HEK293T (cell line): Measurements from ENCODE around the gene RBFOX1.
A peak's percentile ranks its signal among the peaks of the same experiment; 100 is the strongest.

ENCODE experiments used
- CTCF ChIA-PET: fragments of 350-600 bp; formaldehyde crosslinking; extraction: SDS; loops from one replicate; lab custom pipeline; 2021; ENCODE audit warnings: antibody characterized with exemption, inconsistent platforms; lab: Yijun Ruan, JAX
- POLR2A ChIA-PET: fragments of 350-600 bp; formaldehyde crosslinking; extraction: SDS; loops from one replicate; lab custom pipeline; 2020; ENCODE audit warnings: antibody characterized with exemption, inconsistent platforms; lab: Yijun Ruan, JAX
- DNase-seq: peaks from one replicate; pipeline ENCODE4 v3.0.0; 2012; ENCODE audit warnings: mixed read lengths; ENCODE audit errors: extremely low spot score
- ARNT ChIP-seq: fragments of 450-650 bp; IDR thresholded peaks from 2 replicates; pipeline ENCODE4 v1.6.1; 2017; ENCODE audit warnings: mild to moderate bottlenecking
- BHLHE40 ChIP-seq: fragments of 450-650 bp; IDR thresholded peaks from 2 replicates; pipeline ENCODE4 v1.6.1; 2016; ENCODE audit warnings: mild to moderate bottlenecking, moderate library complexity, borderline replicate concordance
- CTBP1 ChIP-seq: fragments of 450-650 bp; IDR thresholded peaks from 2 replicates; pipeline ENCODE4 v1.6.1; 2016; ENCODE audit warnings: borderline replicate concordance
- ELF4 ChIP-seq: fragments of 450-650 bp; IDR thresholded peaks from 2 replicates; pipeline ENCODE4 v1.6.1; 2017; ENCODE audit warnings: antibody characterized with exemption
- FOXA1 ChIP-seq: fragments of 450-650 bp; IDR thresholded peaks from 2 replicates; pipeline ENCODE4 v1.6.1; 2016; ENCODE audit warnings: mild to moderate bottlenecking
- FOXK2 ChIP-seq: fragments of 450-650 bp; IDR thresholded peaks from 2 replicates; pipeline ENCODE4 v1.6.1; 2016; ENCODE audit warnings: mild to moderate bottlenecking
- FOXM1 ChIP-seq: fragments of 450-650 bp; IDR thresholded peaks from 2 replicates; pipeline ENCODE4 v1.6.1; 2017; ENCODE audit warnings: mild to moderate bottlenecking, borderline replicate concordance
- HDGF ChIP-seq: fragments of 450-650 bp; IDR thresholded peaks from 2 replicates; pipeline ENCODE4 v1.6.1; 2017; ENCODE audit warnings: antibody characterized with exemption, borderline replicate concordance
- L3MBTL2 ChIP-seq: fragments of 450-650 bp; conservative IDR thresholded peaks from 2 replicates; pipeline ENCODE4 v1.6.1; 2016; ENCODE audit warnings: mild to moderate bottlenecking
- LEF1 ChIP-seq: fragments of 450-650 bp; IDR thresholded peaks from 2 replicates; pipeline ENCODE4 v1.6.1; 2017; ENCODE audit warnings: mild to moderate bottlenecking, borderline replicate concordance
- NFRKB ChIP-seq: fragments of 450-650 bp; IDR thresholded peaks from 2 replicates; pipeline ENCODE4 v1.6.1; 2016; ENCODE audit warnings: mild to moderate bottlenecking, moderate library complexity
- PKNOX1 ChIP-seq: fragments of 450-650 bp; IDR thresholded peaks from 2 replicates; pipeline ENCODE4 v1.6.1; 2016
- SP1 ChIP-seq: fragments of 450-650 bp; IDR thresholded peaks from 2 replicates; pipeline ENCODE4 v1.6.1; 2017
- SUZ12 ChIP-seq: fragments of 450-650 bp; IDR thresholded peaks from 2 replicates; pipeline ENCODE4 v1.6.1; 2016; ENCODE audit warnings: mild to moderate bottlenecking
- TARDBP ChIP-seq: fragments of 450-650 bp; IDR thresholded peaks from 2 replicates; pipeline ENCODE4 v1.6.1; 2016
- ZNF384 ChIP-seq: fragments of 450-650 bp; IDR thresholded peaks from 2 replicates; pipeline ENCODE4 v1.6.1; 2016

Gene RBFOX1

GRCh38 chr16:7394720-7395336 is 62.2 kb downstream of the RBFOX1 start:
- CTCF ChIA-PET: no interaction called here
- TF ChIP-seq NFRKB: no peak
- no peak for TF ChIP-seq LEF1
- TF ChIP-seq TARDBP: no peak
- TF ChIP-seq SP1: no peak
- no peak for TF ChIP-seq CTBP1
- TF ChIP-seq FOXM1: no peak
- TF ChIP-seq BHLHE40: no peak
- POLR2A ChIA-PET: no interaction called here
- no peak for DNase-seq

DNA sequence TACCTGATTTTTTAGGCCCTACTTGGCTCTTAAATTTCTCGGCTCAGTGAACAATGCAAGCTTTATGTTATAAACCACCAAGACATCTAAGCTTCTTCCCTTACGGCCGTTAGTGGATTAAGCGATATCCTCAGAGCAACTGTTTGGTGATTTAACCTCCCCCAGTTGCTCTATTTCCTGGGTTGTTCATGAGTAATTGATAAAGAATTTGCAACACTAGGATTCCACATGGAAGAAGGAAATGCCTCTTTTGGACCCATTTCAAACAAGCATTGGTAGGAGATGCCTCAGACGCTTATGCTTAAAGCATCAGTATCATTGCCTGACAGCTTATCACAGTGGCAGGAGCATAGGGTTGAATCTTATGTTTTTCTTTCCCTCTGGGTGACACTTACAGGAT is 65.3 kb downstream of the RBFOX1 start:
- TF ChIP-seq L3MBTL2 (no peak), FOXM1 (no peak), HDGF (no peak), FOXA1 (no peak), SP1 (no peak)
- POLR2A ChIA-PET: no interaction called here
- CTCF ChIA-PET: no interaction called here
- no peak for DNase-seq

- no peak for DNase-seq
- no peak for TF ChIP-seq CTBP1
- no peak for TF ChIP-seq TARDBP
- no peak for TF ChIP-seq SUZ12
- TF ChIP-seq FOXA1: no peak
- no peak for TF ChIP-seq ZNF384
- no peak for TF ChIP-seq BHLHE40
- no peak for TF ChIP-seq ARNT
- no peak for TF ChIP-seq FOXK2
- ChIA-PET POLR2A (no interaction called here), CTCF (no interaction called here)
Measured at GRCh38 chr16:7398536-7398935, 65.9 kb downstream of the RBFOX1 start.

DNA sequence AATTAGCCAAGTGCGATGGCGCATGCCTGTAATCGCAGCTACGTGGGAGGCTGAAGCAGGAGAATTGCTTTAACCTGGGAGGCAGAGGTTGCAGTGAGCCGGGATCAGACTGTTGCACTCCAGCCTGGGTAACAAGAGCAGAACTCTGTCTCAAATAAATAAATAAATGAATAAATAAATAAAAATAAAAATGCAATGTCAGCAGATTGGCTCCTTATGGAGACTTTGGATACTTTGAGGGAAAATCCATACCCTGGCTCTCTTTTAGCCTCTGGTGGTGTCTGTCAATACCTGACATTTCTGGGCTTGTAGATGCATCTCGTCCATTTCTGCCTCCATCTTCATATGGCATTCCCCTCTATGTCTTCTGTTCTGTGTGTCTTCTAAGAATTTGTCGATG is 66.7 kb downstream of the RBFOX1 start:
- POLR2A ChIA-PET: no interaction called here

DNA sequence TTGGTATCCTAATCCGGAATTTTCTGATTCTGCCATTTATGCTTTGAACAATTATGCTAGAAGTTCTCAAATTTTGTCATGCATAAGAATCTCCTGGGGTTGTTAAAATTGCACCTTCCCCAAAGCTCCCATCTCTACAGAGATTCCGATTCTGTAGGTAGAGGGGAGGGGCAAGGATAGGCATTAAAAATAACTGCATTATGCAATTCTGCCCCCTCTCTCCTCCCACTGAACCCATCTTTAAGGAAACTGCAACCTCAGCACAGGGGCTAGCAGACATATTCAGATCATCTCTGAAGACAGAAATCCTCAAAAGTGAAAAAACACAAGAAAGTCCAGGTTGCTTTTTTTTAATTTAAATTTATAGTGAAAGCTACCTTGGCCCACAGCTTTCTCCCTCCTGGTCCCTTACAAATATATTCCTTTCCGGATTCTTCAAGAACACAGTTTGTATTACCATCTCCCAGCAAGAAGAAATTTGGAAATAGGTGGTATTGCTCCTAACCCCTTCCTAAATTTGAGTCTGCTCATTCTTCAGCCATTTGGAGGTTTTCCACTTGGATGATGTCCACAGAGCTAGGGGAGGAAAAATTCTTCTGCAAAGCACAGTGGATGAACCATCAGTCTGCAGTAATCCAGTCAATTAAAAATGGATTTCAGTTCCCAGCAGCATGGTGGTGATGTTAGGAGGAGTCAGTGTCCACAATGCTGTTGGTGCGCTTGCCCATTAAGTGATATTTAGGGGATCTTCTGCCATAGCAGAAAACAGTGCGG is 67.7 kb downstream of the RBFOX1 start:
- TF ChIP-seq LEF1 (no peak), SUZ12 (no peak), PKNOX1 (no peak), CTBP1 (no peak), FOXM1 (no peak), NFRKB (no peak)
- CTCF ChIA-PET: no interaction called here
- POLR2A ChIA-PET: no interaction called here
- no peak for DNase-seq

More for the DNA sequence above, 66.7 kb downstream of the RBFOX1 start:
- no peak for DNase-seq
- CTCF ChIA-PET: no interaction called here
- TF ChIP-seq BHLHE40 (no peak), ARNT (no peak), NFRKB (no peak), L3MBTL2 (no peak), ZNF384 (no peak), FOXM1 (no peak), FOXA1 (no peak), LEF1 (no peak), FOXK2 (no peak), CTBP1 (no peak), PKNOX1 (no peak), HDGF (no peak), ELF4 (no peak), SUZ12 (no peak), SP1 (no peak), TARDBP (no peak)

DNA sequence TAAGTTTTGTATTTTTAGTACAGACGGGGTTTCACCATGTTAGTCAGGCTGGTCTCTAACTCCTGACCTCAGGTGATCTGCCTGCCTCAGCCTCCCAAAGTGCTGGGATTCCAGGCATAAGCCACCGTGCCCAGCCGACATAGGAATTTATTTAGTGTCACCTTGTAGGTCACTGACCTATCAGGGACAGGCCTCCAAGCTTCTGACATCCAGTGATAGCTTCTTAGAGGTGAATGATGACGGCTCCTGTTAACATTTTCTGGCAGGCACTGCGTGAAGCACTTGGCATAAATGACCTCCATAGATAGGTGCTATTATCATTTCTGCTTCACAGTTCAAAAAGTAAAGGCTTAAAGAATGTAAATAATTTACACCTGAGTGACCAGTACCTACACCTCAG is 71.6 kb downstream of the RBFOX1 start:
- no peak for TF ChIP-seq ELF4
- no peak for TF ChIP-seq SUZ12
- no peak for TF ChIP-seq BHLHE40
- TF ChIP-seq LEF1: no peak
- ChIA-PET CTCF (no interaction called here), POLR2A (no interaction called here)
- DNase-seq: no peak

GRCh38 chr16:7405166-7405565 is 72.5 kb downstream of the RBFOX1 start:
- DNase-seq: peak; percentile 15
- CTCF ChIA-PET: no interaction called here
- POLR2A ChIA-PET: no interaction called here
- no peak for TF ChIP-seq SP1
- TF ChIP-seq L3MBTL2: no peak
- TF ChIP-seq PKNOX1: no peak
- TF ChIP-seq SUZ12: no peak
- TF ChIP-seq HDGF: no peak
- no peak for TF ChIP-seq BHLHE40
- TF ChIP-seq CTBP1: no peak
- no peak for TF ChIP-seq ELF4
- TF ChIP-seq FOXM1: no peak
- TF ChIP-seq NFRKB: no peak
- TF ChIP-seq ARNT: no peak
- no peak for TF ChIP-seq FOXA1
- TF ChIP-seq LEF1: no peak
- TF ChIP-seq FOXK2: no peak
